ENCODE data around the gene SNRPA.
"Not testable (repeated sequence)": the region's sequence is repeated elsewhere in the genome, so short reads cannot be mapped to it uniquely, and the experiment has no call there.

GRCh38 chr19:40766385-40766784, 15.4 kb downstream of the SNRPA start:
- TF ChIP-seq CTCF (IDR thresholded peaks at IDR 0.05; ENCODE audit: low read length); EZH2 (IDR thresholded peaks at IDR 0.05; ENCODE audit: borderline replicate concordance, low read length): not testable (repeated sequence)

Measured in OCI-LY1 (cell line).